Esophagus squamous epithelium (tissue), 5 donors: ENCODE measurements around the gene CFAP65. TPM values are rescaled to one million over a fixed set of nuclear protein-coding genes. Genes with fewer than 3 reads are reported as not detected.

Source experiments
- DNase-seq: peaks from one replicate; lab custom pipeline; 2025; lab: John Stamatoyannopoulos, UW
- H3K27ac ChIP-seq, 4 donors: fragments of 200-600 bp; sonication (generic); one replicate each; pipeline ENCODE4 v1.5.1; 2016 to 2019; ENCODE audit warnings: mild to moderate bottlenecking in 1 of 4
- H3K27me3 ChIP-seq, 4 donors: fragments of 200-600 bp; sonication (generic); 1 replicate in 3 of 4; 2 replicates in 1 of 4; pipeline versions ENCODE4 v1.5.1 to v1.6.0; 2017 to 2021; ENCODE audit warnings: antibody characterized with exemption in 1 of 4
- H3K36me3 ChIP-seq, 3 donors: fragments of 200-600 bp; sonication (generic); one replicate each; pipeline ENCODE4 v1.5.1; 2016 to 2019
- H3K4me1 ChIP-seq, 3 donors: fragments of 200-600 bp; sonication (generic); one replicate each; pipeline ENCODE4 v1.5.1; 2017 to 2019
- H3K4me3 ChIP-seq, 4 donors: fragments of 200-600 bp; sonication (generic); 1 replicate in 3 of 4; 2 replicates in 1 of 4; pipeline ENCODE4 v1.5.1; 2016 to 2019; ENCODE audit warnings: mild to moderate bottlenecking in 2 of 4, moderate library complexity in 1 of 4
- H3K9me3 ChIP-seq, 3 donors: fragments of 200-600 bp; sonication (generic); one replicate each; pipeline ENCODE4 v1.5.1; 2016 to 2019
- POLR2A ChIP-seq, 4 donors: fragments of 450-650 bp; IDR thresholded peaks; one replicate each; pipeline ENCODE4 v1.6.1; 2017; ENCODE audit warnings: antibody characterized with exemption in 4 of 4, mild to moderate bottlenecking in 4 of 4, moderate library complexity in 3 of 4
- WGBS, 2 donors: methylation state at CpG; one replicate each; pipeline ENCODE4 v1.1.5; 2018; 5-methylcytosine and 5-hydroxymethylcytosine counted together
- intact Hi-C: fragments of 100-400 bp; cut with DNase I; formaldehyde crosslinking; loops from one replicate; pipeline ENCODE4 v1.15.0; 2022
- total RNA-seq, 4 donors: library from RNA; depleted of rRNA; stranded (reverse); fragments of >200 nt; gene quantifications; one replicate each; pipeline ENCODE4 v1.1.0, GENCODE V29; 2016
- TF ChIP-seq, protein P1 (sequence below), 6 experiments: fragments of 450-650 bp in 4 of 6; fragments of 200-600 bp in 2 of 6; sonication (generic) in 2 of 6; IDR thresholded peaks; one replicate each; pipeline ENCODE4 v1.5.1; 2016 to 2019; ENCODE audit warnings: antibody characterized with exemption in 6 of 6, mild to moderate bottlenecking in 4 of 6, moderate library complexity in 4 of 6
- donor health status: DM: yes; HTN: yes; CAD: no.

Gene CFAP65
- total RNA-seq, 4 donors from 2014 or later = 0.19 TPM; not detected in 3

DNA sequence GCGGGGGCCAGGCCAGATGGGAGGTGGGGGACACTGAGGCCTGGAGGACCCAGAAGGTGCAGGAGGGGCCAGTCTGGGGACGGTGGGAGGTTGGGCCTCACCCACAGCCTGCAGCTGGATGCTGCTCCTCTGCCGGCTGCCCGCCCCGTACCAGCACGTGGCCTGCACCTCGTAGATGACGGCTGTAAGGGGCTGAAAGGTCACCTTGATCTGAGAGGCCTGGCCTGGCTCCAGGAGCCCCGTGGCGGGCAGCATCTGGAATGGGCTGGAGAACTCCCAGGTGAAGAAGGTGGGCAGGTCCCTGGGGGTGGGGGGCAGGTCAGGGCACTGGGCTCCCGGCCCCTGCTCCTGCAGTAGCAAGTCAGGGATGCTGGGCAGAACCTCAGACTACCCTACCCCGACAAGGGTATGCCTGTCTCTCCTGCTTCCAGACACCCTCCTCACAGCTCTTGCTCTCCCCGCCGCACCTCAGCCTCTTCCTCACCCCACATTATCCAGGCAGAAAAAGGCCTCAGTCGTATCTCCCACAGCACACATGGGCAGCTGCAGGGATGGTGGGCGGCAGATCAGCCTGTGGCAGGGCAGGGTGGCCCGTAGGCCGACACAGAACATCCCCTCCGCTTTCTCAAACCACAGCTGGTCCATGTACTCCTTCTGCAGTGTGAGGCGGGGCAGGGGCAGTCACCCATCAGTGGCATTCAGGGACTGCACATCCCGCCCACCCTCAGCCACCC, 10.1 kb downstream of the CFAP65 start:
- 45 to 77% methylated on average over 2 to 17 of the region's 21 CpGs for WGBS, 2 donors
- Histone ChIP-seq H3K4me3 (no peak overlapping the region), H3K36me3 (no peaks in the 10 kb centered on the region), H3K4me1 (no peaks in the 10 kb centered on the region), H3K27ac (no peak overlapping the region), H3K9me3 (no peaks in the 10 kb centered on the region), H3K27me3 (peaks cover 0 to 91% (median 0%) of the 10 kb centered on the region in 4 donors)
- intact Hi-C loops = no loop called here
- DNase-seq = no peak
- TF ChIP-seq, protein P1, sequence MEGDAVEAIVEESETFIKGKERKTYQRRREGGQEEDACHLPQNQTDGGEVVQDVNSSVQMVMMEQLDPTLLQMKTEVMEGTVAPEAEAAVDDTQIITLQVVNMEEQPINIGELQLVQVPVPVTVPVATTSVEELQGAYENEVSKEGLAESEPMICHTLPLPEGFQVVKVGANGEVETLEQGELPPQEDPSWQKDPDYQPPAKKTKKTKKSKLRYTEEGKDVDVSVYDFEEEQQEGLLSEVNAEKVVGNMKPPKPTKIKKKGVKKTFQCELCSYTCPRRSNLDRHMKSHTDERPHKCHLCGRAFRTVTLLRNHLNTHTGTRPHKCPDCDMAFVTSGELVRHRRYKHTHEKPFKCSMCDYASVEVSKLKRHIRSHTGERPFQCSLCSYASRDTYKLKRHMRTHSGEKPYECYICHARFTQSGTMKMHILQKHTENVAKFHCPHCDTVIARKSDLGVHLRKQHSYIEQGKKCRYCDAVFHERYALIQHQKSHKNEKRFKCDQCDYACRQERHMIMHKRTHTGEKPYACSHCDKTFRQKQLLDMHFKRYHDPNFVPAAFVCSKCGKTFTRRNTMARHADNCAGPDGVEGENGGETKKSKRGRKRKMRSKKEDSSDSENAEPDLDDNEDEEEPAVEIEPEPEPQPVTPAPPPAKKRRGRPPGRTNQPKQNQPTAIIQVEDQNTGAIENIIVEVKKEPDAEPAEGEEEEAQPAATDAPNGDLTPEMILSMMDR (IDR thresholded peaks at IDR 0.05) = no peak
- TF ChIP-seq POLR2A (IDR thresholded peaks at IDR 0.05) = no peak

DNA sequence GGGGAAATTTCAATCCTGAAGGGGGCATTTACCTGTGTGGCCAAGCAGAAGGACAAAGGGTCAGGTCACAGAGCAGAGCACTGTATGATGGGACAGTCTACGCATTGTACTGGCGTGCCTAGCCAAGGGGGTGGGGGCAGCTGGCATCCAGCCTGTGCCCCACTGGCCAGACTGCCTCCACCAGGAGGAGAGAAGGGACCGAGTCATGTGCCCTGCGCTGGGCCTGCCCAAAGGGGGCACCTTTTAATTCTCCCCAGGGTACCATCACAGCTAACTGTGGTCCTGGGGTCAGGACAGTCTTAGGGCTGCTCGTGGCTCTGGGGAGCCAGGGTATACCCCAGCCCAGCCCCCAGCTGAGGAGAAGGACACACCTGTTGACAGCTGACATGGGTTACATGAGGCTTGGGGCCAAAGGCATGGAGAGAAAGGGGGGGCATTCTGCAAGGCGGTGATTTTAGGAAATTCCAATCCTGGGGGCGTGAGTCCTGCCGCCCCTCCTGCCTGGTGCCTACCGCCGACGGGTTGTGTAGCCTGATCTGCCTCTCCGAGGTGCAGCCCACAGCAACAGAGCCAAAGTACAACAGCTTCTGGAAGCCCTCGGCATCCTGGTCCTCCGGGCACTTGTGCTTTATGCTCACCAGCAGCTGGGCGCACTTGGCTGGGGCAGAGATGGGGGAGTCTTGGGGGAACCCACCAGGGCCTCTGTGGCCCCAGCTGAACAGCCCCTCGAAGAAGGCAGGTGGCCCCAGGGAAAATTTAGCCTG, 11.0 kb downstream of the CFAP65 start:
- intact Hi-C loops = no loop called here
- 70 to 81% methylated on average over 2 to 5 of the region's 16 CpGs for WGBS, 2 donors
- Histone ChIP-seq H3K36me3 (no peaks in the 10 kb centered on the region), H3K27ac (no peak overlapping the region), H3K4me3 (no peak overlapping the region), H3K4me1 (no peaks in the 10 kb centered on the region), H3K9me3 (no peaks in the 10 kb centered on the region), H3K27me3 (peaks cover 0 to 90% (median under 1%) of the 10 kb centered on the region in 4 donors)
- TF ChIP-seq, protein P1 (IDR thresholded peaks at IDR 0.05) = no peak
- no peak for TF ChIP-seq POLR2A (IDR thresholded peaks at IDR 0.05)
- DNase-seq = no peak

DNA sequence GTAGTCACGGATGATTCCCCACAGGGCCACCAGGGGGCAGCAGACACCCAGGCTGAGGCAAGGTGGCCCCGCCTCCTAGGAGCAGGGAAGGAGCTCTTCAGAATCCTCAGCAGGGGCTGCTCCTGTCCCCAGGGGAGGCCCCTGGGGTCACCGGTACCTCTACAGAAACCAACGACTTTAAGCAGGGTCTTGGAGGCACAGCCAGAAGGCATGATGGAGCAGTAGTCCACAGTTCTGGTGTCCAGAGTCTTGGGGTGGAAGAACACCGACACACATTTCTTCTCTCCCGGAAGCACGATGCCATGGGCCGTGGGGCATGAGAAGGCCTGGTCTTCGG, 11.5 kb downstream of the CFAP65 start:
- TF ChIP-seq POLR2A (IDR thresholded peaks at IDR 0.05) = no peak
- TF ChIP-seq, protein P1 (IDR thresholded peaks at IDR 0.05) = peak; percentile 84 to 95 (median 90)
- 27 to 37% methylated on average over 5 of the region's 9 CpGs for WGBS, 2 donors
- Histone ChIP-seq H3K27ac (no peak overlapping the region), H3K4me3 (no peak overlapping the region), H3K36me3 (no peaks in the 10 kb centered on the region), H3K9me3 (no peaks in the 10 kb centered on the region), H3K27me3 (peaks cover 0 to 90% (median 1%) of the 10 kb centered on the region in 4 donors), H3K4me1 (no peaks in the 10 kb centered on the region)
- intact Hi-C loops = no loop called here
- peak; percentile 23 for DNase-seq

DNA sequence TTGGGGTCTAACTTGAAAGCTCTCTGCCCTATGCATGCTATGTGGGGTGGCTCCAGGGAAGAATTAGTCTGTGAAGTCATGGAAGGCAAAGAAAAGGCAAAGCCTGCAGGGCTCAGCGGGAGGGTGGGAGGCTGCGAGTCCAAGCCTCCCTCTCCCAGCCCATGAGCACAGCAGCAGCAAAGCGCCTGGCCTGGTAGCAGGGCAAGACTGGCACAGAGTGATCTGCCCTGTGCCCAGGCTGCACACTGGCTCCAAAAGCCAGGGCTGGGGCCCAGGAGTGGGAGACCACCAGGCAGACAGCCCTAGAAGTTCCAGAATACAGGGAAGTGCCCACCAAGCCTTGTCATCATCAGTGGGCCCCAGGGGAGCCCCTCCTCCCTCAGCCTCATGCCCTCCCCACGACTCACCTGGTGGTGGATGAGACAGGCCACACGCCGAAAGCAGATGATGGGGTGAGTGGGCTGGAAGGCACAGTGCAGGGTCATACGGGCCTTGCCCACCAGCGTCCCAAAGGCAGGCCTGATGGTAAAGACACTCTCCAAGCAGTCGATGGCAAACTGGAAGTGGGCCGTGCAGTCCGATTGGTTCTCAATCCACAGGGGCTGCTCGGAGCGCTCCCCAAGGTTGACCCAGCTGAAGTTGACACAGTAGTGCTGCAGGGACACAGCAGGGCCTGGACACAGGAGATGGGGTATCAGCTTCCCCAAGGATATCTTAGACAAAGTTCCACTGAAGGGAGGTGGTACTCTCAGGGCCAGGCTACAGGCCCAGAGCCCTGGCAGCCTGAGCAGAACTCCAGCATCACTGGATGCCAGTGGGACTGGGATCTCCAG, 12.1 kb downstream of the CFAP65 start:
- H3K4me3 ChIP-seq = no peak overlapping the region
- no peaks in the 10 kb centered on the region for H3K36me3 ChIP-seq
- no peaks in the 10 kb centered on the region for H3K9me3 ChIP-seq
- TF ChIP-seq, protein P1 (IDR thresholded peaks at IDR 0.05) = no peak
- TF ChIP-seq POLR2A (IDR thresholded peaks at IDR 0.05) = no peak
- H3K4me1 ChIP-seq = no peaks in the 10 kb centered on the region
- intact Hi-C loops = no loop called here
- no peak for DNase-seq
- peaks cover 0 to 88% (median 1%) of the 10 kb centered on the region in 4 donors for H3K27me3 ChIP-seq
- WGBS, 2 donors = 64 to 75% methylated on average over 8 of the region's 13 CpGs
- no peak overlapping the region for H3K27ac ChIP-seq
